HG03095 (cell line): Measurements from ENCODE around the gene SPTLC2.
A peak's percentile ranks its signal among the peaks of the same experiment; 100 is the strongest.

Experiments used
- ATAC-seq: cut with Tn5 transposase; IDR thresholded peaks from one replicate; pipeline ENCODE4 v1.9.1; 2021; ENCODE audit warnings: moderate library complexity; ENCODE audit not compliant: unreplicated experiment

The SPTLC2 gene

DNA sequence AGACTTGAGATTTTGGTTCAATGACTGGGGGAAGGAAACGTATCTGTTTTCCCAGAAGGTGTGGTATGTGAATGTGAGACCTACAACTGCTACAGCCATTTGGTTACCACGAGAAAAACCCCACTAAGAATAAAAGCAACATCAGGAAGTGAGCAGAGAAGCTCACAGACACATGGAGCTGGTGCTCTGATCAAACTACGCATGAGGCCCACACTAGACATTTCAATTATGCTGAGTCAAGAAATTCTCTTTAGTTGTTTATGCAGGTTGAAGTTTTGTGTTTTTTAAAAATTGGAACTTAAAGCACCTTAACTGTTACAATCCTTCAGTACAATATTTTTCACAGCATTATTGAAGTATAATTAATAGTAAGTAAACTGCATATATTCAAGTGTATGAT, 8.9 kb upstream of the SPTLC2 start:
- no peak for ATAC-seq

DNA sequence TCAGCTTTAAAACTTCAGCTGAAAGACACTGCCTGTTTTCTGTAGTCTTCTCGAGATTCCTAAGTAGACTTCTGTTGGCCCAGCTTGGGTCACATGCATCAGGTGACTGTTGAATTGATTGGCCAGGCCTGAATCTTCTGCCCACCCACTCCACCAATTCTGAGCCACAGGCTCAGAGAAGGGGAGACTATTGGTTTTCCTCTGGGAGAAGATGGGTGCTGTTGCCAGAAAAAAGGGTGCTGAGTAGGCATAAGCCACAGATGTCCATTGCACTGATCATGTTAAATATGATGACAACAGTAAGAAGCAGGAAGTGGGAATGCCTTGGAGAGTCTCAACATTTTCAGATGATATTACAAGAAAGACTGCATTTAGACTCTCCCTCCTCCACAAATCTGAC, 6.8 kb upstream of the SPTLC2 start:
- ATAC-seq: no peak

DNA sequence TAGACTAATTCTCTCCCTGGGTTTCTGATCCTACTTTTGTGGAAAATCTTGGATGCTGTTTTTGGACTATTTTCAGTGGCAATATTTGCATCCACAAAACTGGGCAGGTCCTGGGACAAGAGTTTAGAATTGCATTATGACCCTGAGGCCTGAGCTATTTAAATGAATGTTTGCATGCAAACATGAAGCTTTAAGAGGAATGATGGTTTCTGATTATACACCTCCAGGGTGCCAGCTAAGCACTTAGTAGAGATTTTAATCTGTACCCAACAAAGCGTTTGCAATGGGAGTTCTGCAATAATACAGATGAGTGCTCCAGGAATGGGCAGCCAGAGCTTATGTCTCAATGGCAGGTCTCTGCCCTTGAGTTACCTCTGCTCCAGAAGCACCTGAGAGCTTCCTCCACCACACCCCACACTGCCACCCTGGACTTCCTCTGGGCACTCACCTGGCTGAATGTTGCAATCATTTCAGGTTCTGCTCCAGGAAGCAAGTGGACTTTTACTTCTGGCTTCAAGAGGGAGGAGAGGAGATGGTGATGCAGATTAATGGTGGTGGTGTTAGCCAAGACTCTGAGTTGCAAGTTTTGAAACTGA, 6.0 kb upstream of the SPTLC2 start:
- no peak for ATAC-seq

DNA sequence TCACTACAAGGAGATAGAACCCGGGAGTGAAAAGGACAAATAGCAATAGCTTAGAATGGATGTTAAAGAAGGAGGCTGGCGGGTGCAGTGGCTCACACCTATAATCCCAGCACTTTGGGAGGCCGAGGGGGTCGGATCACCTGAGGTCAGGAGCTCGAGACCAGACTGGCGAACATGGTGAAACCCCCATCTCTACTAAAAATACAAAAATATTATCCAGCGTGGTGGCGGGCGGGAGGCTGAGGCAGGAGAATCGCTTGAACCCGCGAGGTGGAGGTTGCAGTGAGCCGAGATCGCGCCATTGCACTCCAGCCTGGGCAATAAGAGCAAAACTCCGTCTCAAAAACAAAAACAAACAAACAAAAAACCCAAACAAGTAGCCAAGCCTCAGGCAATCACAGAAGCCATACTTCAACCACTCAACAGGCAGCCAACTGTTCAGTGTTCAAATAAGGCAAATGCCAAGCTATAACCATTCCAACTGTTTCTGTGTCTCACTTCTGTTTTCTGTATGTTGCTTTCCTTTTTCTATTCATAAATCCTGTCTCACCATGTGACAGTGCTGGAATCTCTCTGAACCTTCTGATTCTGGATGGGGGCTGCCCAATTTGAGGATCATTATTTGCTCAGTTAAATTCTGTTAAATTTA, 3.9 kb upstream of the SPTLC2 start:
- no peak for ATAC-seq

DNA sequence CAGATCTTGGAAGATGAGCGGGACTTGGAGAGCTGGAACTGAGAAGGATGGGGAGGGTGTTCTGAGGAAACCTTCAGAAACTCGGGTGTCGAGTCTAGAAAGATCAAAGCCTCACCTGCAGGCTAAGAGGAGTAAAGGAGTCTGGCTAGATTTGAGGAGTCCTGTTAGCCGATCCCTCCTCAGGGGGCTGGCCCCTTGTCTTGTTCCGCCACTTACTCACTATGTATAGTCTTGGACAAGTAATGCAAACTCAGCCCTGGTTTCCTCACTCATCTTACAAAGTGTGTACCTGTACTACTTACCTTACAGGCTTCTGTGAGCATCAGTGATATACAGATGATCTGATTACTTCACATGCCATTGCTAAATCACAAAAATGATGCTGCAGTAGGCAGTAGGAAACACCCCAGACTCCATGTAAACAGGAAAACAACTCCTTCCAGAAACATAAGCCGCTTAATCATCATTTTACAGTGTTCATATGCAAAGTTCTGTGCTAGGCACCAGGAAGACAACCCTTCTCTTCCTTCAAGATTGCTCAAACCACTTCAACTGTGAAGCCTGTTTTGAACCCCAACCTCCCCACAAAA, 2.0 kb upstream of the SPTLC2 start:
- ATAC-seq: no peak

DNA sequence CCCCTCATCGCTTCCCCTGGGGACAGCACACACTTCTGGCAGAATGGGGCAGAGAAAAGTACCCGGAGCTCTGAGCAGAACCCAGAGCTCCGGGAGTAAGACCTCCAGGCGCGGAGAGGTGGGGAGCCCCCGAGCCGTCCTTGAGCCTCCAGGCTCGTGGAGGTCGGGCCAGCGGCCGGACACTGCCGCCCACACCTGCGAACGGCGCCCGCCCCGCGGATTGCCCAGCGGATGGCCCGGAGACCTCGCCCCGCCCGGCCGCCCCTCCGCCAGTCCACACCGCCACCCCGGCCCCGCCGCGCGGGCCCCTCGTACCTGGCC, 344 bp downstream of the SPTLC2 start:
- no peak for ATAC-seq

DNA sequence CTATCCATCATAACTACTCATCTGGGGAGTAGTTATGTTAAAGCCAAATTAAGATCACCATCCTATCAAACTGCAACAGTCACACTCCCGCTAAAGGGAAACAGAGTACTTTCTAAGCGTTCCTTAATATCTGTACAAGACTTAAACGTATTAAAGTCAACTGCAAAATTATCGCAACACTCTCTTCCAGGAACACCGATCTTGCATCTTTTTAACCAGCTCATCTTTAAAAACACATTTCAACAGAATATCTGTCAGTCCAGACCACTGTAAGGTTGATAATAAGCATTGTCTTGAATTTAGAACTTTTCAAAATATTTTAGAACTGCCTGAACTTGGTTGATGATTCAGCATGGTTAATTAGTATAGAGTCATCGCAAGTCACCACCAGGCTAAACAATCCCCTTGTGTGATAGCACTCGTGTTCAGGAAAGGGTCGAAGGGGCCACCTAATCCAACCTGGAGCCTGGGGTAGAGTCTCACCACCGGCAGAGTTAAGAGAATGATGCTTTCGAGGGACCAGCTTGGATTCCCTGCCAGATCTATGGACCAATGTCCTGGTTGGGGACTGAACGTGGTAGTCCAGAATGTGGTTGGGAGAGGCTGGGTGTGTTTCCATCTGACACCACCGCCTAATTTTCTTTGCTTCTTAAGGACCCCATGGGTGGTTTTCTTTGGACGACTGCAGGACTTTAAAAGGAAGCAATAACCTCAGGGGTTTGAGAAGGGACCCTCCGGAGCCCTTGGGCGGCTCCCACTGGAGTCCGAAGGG, 890 bp downstream of the SPTLC2 start:
- no peak for ATAC-seq

DNA sequence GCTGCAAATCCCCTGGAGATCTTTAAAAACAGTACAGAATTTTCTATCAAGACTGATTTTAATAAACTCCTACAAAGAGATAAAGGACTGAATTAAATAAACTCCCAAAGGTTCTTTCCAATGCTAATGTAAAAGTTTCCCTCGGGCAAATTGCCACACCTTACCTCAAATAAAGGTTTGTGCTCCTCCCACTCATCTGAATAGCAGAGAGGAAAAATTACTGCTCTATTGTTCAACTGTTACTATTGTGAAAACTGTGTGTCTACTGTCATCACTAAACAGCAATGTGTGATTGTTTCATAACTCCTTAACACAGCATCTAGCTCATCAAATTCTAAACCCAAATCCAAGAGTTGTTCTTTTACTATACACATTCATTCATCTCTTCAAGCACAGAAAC, 3.2 kb downstream of the SPTLC2 start:
- no peak for ATAC-seq

DNA sequence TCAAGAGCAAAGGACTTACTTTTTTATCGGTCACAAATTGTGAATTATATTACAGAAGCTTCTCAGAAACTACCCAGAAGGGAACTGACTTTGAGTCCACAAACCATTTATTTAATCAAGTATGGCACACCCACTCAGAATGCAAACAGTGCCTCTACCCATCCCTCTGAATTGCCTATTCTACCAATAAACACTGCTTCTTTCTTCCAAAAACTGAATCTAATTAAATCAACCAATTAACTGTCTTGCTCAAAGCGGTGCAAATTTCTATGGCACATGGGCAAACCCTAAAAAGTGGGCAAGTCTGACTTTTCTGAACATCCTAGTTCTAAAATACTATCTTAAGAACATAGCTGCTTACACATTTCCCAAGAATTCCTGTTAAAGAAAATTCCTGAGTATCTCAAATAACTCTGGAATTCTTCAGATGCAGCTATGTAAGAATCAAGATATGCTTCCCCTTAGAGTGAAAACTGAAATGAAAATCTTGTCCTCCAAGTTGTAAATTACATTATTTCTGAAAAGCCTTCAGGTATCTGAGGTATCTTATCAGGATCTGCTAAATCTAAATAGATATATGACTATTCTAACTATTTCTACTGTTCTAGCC, 4.3 kb downstream of the SPTLC2 start:
- no peak for ATAC-seq

DNA sequence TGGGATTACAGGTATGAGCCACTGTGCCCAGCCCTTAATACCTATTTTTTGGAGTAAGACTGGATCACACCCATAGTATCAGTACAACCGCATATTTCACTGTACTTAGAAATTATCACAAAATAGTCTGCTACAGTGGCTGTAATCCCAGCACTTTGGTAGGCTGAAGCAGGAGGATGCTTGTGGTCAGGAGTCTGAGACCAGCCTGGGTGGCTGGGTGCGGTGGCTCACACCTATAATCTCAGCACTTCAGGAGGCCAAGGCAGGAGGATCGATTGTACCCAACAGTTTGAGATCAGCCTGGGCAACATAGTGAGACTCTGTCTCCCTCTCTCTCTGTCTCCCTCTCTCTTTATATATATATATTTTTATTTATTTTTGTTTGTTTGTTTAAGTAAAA, 5.9 kb downstream of the SPTLC2 start:
- no peak for ATAC-seq

DNA sequence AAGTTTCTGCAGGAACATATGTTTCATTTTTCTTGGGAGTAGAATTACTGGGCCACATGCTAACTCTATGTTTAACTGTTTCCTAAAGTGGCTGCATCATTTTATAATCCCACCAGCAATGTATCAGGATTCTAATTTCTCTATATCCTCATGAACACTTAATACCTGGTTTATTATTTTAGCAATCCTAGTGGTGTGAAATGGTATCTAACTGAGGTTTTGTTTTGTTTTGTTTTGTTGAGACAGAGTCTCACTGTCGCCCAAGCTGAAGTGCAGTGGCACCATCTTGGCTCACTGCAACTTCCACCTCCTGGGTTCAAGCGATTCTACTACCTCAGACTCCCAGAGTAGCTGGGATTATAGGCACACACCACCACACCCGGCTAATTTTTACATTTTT, 6.5 kb downstream of the SPTLC2 start:
- ATAC-seq: no peak

DNA sequence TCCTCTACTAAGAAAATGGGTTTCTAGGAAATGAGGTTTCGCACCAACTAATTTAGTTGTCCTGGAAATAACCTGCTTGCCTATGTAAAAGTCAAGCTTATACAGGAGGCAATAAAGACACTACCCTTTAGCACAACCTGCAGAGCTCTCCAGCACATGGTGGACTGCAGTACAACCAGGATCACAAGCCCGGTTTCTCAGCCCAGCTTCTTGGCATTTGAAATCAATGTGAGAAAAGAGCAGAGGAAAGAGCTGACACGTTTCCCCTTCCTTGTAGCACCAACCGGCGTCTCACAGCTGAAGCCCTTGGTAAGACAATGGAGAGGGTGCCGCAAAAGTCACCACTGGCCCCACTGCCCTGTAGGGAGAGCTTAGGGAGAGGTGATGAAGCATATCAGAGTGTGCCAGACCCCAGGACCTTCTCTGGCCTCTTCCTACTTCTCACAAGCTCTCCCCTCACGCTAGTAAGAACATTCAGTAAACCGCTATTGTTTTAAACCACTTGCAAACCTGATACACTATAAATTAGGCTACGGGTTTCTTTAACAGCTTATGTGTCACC, 8.6 kb downstream of the SPTLC2 start:
- no peak for ATAC-seq

DNA sequence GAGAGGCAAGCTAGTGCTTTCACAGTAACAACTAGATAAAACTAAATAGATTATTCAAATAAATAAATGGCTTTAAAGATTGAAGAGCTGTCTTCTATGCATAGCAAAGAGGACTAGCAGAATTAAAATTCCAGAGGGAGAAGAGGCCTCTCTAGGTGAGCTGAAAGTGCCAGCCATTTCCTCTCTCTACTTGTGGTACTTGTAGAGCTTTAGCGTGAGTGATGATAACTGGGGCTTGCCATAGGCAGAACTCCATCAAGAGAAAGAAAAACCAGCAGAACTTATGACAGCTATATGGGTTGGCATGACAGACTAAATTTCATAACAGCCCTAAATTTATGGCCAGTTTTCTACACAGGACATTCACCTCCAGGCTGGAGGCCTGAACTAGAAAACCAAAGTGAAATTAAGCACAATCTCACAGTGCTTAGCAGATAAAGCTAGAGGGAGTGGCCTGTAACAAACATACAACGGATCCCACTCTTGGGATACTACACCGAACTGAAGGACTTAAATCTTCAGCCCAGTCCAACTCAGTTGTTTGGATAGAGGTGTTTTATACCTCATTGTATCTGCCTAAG, 11.0 kb downstream of the SPTLC2 start:
- no peak for ATAC-seq

DNA sequence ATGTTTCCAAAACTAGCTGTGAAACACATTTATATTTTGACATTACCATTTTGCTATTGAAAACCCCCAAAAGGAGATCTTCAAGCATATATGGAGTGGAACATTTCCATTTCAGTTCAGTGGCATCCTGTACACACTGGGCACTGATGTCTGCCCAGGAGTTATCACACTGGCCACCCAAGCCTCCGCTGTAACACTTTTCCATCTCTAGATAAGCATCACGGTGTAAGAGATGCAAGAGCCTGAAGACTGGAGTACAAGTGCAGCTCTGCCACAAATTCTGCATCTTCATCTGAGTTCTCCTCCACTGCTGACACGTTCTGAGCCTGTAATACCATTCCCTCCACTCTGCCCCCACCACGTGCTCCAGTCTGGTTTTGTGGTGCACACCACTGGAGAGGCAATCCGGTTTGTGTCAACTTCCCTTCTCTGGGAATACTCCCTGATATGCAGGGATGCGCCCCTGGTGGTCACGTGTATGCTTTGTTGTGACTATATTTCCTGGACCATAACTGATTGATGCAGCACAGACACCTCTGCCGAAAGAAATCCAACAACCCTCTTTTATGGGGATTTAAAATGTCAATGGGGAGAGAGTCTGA, 12.7 kb downstream of the SPTLC2 start:
- no peak for ATAC-seq

DNA sequence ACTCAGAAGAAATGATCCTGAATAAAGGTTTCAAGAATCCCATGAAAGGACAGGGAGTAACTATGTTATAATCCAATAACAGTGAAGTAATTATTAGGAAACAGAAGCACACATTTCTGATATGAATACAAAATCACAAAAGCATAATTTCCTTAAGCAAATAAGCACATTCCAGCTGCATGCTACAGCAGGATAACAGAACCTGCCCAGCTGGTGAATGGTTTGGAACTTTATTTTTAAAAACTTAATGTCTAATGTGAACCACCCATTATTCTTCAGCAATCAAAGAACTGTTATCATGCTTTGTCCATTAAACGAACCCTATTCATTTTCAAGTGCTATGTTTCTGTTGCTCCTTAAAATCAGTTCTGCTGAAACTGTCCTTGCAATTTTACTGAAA, 13.4 kb downstream of the SPTLC2 start:
- ATAC-seq: no peak

DNA sequence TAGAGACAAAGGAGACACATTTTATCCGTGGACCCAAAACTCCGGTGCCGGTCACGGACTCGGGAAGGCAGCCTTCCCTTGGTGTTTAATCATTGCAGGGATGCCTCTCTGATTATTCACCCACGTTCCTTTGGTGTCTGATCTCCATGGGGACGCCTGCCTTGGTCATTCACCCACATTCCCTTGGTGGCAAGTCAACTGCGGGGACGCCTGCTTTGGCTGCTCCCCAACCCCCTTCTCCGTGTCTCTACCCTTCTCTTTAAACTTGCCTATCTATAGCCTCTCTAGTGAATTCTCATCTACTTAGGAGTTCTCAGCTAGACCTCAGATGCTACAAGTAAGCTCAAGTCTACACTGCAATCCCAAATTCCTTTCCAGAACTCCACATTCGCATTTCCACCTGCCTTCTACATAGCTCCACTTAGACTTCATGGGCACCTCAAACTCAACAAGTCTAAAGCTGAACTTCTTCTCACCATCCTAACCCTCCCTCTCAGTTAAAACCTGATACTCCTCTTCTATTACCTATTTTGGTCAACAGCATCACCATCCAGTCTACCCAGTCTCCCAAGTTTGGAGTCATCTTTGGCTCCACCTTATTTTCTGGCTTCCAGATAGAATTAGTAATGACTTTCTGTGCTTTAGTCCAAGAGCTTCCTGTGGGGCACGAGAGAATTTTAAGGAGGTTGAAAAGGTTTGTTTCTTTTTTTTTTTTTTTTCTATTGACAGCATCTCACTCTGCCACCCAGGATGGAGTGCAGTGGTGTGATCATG, 14.4 kb downstream of the SPTLC2 start:
- no peak for ATAC-seq

DNA sequence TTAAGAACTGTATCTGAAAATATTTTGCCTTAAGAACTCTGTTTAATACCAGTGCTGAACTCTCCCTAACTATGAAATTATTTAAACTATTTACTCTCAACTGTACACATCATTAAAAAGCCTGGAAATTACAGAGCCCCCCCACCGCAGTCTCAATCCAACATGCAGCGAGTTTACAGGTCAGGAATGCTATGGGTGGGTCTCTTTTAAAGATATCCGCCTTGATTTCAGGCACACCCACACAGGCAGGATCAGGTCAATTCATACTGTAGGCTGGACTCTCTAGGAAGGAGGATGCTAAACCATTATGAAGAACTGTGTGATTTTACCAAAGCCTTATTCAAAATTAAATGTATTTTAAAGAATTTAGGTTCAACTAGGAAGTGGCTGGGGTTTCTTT, 16.5 kb downstream of the SPTLC2 start:
- no peak for ATAC-seq

DNA sequence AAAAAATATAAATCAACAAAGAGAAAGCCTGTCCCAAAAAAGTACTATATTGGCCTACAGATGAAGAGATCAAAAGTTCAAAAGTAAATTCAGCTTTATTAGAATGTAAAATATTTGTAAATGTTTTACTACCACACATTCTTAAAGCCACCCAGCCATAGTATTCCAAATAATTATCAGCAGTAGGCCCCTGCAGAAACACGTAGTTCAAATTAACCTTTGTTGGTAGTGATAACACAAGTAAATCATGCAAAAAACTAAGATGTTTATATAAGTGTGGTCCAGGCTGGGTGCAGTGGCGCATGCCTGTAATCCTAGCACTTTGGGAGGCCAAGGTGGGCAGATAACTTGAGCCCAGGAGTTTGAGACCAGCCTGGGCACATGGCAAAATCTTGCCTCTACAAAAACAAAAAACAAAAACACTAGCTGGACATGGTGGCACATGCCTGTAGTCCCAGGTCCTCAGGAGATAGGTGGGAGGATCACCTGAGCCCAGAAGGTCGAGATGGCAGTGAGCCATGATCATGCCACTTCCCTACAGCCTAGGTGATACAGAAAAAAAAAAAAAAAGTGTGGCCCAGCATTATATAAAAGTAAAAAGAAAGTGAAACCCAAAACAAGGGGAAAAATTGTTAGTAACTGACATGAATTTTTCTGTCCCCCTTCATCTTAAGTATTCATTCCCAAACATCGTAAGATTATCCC, 17.9 kb downstream of the SPTLC2 start:
- no peak for ATAC-seq

DNA sequence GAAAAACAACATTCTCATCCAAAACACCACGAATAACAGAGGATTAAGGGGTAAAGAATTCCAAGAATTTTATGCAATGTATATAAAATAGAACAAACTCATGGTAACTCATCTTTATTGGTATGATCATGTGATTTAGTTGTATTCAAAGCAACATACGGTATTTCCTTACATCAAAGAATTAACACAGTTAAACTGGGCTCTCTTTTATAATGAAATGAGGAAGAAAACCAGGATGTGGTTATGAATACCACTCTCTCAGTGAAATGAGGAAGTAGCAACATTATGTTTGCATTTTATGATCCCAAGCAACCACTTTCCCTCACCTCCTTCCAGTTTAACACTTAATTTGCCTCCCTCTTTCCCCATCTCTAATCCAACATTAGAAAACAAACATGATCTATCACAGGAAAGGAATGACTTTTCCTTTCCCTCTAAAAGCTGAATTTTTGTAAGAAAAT, 22.9 kb downstream of the SPTLC2 start:
- ATAC-seq: peak; percentile 60
